GM19372 (cell line): ENCODE data around the gene MUC4.
"Not testable (repeated sequence)": the region's sequence is repeated elsewhere in the genome, so short reads cannot be mapped to it uniquely, and the experiment has no call there.

ENCODE experiments used
- ATAC-seq: cut with Tn5 transposase; IDR thresholded peaks from one replicate; pipeline ENCODE4 v1.9.1; 2021; ENCODE audit warnings: mild to moderate bottlenecking, low read depth, moderate library complexity; ENCODE audit not compliant: unreplicated experiment

Gene MUC4

DNA sequence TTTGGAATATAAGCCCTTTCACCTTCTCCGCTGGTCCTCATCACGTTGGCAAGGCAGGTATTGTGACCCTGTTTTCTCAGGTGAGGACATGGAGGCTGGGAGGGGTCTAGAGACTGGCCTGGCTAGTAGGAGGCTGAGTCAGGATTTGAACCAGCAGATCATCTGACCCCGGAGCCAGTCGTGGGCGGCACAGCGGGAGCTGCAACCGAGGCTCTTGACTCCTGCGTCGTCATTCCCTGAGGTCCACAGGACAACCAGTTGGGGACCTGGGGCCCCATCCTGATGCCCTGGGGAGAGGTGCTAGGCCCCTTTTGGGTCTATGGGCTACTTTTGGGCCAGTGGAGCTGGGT lies 88.8 kb downstream of the MUC4 start:
- ATAC-seq, result not testable (repeated sequence)

DNA sequence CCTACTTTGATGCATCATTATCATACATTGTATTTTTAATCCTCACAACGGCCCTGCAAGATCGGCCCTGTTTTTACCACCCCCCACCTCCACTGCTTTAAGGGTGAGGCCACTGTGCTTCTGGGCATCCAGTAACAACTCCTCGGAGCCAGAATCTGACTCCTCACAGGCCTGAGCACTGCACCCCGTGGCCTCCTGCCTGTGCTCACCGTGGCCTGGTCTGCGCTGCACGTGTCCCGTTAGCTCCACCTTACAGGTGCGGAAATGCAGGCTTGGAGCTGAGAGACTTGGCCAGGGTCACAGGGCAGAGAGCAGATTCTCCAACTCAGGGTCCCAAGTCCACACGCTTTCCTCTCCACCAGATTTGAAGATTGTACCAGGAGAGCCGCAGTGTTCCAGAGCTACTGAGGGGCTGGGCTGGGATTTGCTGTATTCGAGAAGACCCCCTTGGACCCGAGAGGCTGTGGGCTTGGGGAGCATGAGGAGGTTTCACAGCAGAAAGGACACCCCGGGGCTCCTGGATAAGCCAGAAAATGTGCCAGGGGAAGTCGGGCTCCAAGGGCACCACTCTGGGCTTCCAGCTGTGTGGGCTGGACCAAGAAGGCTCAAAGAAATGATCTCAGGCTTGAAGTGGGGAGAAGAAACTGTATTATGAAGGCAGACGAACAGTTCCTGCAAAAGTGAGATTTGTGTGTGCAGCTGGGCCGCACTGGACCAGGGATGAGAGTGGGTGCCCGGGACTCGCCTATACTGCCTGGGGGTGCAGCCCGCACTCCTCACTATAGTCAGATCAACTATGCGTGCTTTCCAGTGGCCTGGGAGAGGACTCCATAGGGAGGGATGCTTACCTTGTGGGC lies 89.4 kb downstream of the MUC4 start:
- ATAC-seq, result not testable (repeated sequence)

DNA sequence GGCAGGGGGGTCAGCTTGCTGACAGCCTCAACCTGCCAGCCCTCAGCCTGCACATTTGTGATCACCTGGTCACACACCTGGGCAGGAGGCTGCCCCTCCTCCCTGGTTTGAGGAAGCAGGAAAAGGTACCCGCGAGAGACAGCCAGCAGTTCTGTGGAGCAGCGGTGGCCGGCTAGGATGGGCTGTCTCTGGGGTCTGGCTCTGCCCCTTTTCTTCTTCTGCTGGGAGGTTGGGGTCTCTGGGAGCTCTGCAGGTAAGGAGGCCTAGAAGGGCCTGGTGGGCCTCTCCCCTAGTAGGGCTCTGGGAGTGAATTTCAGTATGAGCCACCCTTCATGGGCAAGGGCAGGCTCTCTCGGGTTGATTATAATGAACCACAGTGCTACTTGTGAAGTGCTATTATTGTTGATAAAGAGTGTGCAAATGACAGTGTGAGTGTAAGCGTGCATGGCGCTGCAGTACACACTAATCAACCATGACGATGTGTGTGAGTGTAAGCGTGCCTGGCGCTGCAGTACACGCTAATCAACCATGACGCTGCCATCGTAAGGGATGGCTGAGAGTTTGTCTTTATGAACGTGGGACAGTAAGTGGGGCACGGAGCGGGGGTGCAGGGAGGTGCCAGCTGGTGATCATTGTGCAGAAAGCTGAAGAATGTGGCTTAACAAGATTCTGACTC lies 90.8 kb downstream of the MUC4 start, which contains the start of gene MUC20:
MUC20 (plus strand) TSS at position 148 of the 676 bp plus-strand sequence; CDS start at position 178, 30 bp downstream.
- ATAC-seq, result not testable (repeated sequence)

DNA sequence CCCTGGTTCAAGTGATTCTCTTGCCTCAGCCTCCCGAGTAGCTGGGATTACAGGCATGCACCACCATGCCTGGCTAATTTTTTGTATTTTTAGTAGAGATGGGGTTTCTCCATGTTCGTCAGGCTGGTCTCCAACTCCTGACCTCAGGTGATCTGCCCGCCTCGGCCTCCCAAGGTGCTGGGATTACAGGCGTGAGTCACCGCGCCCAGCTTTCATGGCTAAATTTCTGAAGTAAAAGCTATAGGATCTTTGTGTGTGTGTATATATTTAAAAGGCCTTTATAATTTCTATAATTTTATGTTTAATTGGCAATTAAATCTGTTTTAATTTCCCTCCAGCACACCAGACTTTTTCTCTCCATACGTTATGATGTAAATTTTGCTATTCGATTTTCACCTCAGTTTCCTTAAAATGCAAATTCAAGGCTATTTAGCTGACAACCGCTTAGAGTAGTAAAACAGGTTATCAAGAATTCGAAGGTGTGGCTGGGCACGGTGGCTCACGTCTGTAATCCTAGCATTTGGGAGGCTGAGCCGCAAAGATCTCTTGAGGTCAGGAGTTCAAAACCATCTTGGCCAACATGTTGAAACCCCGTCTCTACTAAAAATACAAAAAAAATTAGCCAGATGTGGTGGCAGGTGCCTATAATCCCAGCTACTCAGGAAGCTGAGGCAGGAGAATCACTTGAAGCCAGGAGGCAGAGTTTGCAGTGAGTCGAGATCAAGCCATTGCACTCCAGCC lies 92.0 kb downstream of the MUC4 start:
- ATAC-seq, result not testable (repeated sequence)

DNA sequence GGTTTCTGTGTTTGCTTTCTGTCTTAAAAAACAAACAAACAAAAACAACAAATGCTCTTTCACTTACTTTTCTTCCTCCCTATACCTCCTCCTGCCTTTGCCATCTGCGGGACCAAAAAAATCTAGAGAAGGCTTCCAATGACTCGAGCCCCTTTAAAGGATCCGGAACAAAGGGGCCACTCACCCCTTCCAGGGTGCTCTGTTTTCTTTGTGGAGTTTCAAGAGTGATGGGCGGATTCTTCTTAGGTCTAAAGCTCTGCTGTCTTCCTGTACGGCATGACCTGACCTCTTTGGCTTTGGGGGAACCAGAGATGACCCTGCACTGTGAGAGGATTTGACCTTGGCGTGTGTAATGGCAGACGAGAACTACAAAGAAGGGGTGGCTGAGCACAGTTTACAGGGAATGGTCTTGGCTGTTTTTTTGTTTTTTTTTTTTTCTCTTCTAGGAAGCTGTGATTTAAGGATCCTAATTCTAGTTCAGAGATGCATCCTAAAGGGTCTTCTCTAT lies 93.2 kb downstream of the MUC4 start:
- no peak for ATAC-seq

DNA sequence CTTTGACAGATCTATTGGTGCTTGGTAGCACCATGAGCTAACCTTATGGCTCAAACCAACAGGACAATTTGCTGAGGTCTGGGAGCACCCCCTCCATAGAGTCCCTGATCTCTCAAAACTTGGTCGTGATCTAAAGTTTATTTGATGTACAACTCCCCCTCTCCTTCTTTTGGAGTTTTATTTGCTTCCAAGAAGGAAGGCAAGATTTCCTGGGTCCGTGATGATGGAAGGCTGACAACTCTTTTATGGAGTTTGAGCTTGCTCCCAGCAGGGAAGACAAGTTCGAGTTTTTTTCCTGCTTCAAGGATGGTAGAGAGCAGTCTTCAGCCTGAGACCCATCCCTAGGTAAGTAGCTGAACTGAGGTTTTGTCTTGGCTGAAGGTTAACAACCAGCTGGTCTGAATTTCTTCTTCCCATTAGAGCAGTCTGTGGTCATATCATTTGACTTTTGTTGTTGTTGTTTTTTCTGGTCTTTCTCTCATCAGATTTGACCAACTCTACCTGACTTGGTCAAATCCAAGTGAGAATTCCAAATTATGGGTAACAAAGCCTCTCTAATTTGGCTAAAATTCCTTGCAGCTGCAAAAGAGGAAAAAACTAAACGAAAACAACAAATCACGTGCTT lies 93.8 kb downstream of the MUC4 start:
- no peak for ATAC-seq

DNA sequence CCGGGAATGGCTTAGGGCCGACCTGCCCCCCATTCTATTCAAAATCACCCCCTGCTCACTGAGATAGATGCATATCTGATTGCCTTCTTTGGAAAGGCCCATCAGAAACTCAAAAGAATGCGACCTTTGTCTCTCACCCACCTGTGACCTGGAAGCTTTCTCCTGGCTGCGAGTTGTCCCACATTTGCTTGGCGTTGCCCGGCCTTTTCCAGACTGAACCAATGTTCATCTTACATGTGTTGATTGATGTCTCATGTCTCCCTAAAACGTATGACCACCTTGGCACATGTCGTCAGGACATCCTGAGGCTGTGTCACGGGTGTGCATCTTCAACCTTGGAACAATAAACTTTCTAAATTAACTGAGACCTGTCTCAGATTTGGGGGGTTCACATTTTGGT lies 94.3 kb downstream of the MUC4 start:
- ATAC-seq, result no peak

DNA sequence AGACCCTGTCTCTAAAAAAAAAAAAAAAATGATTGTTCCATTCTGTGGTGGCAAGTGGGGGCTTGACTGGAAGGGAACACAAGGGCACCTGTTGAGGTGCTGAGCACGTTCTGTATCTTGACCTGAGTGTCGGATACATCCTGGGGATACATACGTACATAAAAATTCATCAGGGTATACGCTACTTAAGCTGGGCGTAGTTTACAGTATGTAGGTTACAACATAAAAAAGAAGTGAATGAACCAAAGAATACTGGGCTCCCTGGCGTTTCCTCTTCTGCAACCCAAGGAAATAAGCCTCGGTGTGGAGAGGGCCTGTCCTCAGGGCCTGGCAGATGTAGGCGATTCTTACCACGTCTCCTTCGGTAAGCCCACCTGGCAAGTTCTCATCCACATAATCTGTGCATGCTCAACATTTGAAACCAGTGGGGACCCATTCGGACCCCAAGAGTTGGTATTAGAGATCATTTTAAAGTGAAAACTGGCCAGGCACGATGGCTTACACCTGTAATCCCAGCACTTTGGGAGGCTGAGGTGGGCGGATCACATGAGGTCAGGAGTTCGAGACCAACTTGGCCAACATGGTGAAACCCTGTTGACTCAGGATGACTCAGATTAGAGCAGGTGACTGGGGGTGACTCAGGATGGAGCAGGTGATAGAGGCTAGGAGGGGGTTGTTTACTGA lies 96.0 kb downstream of the MUC4 start:
- ATAC-seq, result no peak

DNA sequence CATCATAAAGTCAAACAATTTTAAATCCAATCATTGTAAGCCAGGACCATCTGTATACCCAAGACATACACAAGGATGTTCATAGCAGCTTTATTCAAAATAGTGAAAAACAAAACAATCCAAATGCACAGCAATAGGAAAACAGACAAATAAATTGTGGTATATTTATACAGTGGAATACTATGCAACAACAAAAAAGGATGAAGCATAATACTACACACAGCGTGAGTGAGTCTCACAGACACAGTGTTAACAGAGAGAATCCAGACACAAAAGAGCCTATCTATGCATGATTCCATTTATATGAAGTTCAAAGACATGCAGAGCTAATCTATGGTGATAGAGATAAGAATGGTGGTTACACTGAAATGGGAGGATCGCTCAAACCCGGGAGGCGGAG lies 96.6 kb downstream of the MUC4 start:
- ATAC-seq, result no peak

DNA sequence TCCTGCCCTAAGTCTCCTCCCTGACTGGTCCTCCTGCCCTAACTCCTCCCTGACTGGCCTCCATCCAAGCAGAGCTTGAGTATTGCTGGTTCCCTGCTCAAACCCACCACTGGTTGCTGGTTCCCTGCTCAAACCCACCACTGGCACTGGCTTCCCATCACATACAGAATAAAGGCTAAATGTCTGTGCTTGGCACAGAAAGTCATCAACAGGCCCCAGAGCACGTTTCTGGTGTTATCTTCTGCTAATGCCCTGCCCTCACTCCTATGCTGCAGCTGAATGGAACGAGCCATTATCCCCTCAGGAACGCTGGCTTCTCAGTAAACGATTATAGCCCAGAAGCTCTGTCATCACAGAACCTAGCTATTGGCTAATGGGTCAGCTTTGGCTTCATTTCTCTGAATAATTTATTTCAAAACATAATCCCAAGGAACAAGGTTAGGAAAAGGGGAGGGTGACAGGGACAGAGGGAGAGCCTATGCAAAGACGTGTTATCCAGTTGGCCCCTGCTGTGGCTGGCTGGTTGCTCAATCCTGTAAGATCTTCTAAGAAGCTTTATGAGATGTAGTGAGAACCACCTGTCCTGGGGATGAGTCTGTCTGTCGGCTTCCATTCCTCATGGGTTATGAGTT lies 97.2 kb downstream of the MUC4 start:
- ATAC-seq, result no peak

DNA sequence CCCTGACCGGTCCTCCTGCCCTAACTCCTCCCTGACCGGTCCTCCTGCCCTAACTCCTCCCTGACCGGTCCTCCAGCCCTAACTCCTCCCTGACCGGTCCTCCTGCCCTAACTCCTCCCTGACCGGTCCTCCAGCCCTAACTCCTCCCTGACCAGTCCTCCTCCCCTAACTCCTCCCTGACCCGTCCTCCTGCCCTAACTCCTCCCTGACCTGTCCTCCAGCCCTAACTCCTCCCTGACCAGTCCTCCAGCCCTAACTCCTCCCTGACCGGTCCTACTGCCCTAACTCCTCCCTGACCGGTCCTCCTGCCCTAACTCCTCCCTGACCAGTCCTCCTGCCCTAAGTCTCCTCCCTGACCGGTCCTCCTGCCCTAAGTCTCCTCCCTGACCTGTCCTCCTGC lies 98.6 kb downstream of the MUC4 start:
- not testable (repeated sequence) for ATAC-seq

DNA sequence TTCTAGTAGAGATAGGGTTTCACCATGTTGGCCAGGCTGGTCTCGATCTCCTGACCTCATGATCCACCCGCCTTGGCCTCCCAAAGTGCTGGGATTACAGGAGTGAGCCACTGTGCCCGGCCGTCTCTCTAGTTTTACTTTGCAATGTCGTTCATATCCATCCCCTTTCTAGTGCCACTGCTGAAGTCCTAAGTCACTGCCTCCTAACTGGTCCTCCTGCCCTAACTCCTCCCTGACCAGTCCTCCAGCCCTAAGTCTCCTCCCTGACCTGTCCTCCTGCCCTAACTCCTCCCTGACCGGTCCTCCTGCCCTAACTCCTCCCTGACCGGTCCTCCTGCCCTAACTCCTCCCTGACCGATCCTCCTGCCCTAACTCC lies 99.2 kb downstream of the MUC4 start:
- ATAC-seq, result not testable (repeated sequence)

DNA sequence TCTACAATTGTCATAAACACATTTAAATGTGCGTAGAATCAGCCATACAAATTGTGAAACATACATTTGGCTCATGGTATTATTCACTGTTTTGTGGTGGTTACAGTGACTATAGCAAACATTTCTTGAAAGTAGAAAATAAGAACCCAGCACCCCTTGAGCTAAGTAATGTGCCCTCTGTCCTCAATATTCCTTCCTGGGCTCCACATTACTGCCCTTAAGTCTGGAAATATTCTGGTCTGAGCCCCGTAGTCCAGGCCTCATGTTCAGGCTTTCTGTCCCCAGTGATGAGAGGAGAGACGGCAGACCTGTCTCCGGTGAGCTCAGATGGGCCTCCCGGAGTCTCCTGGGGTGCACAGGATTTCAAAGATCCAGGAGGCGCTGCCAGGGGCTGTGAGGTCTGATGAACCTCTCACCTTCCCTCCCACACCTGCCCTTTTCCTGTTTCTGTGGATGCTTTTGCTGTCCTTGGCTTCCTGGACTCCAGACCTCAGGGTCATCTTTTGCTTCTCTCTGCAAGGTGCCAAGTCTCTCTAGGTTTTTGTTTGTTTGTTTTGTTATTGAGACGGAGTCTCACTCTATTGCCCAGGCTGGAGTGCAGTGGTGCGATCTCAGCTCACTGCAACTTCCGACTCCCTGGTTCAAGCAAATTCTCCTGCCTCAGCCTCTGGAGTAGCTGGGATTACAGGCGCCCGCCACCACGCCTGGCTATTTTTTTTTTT lies 99.8 kb downstream of the MUC4 start:
- ATAC-seq, result no peak

DNA sequence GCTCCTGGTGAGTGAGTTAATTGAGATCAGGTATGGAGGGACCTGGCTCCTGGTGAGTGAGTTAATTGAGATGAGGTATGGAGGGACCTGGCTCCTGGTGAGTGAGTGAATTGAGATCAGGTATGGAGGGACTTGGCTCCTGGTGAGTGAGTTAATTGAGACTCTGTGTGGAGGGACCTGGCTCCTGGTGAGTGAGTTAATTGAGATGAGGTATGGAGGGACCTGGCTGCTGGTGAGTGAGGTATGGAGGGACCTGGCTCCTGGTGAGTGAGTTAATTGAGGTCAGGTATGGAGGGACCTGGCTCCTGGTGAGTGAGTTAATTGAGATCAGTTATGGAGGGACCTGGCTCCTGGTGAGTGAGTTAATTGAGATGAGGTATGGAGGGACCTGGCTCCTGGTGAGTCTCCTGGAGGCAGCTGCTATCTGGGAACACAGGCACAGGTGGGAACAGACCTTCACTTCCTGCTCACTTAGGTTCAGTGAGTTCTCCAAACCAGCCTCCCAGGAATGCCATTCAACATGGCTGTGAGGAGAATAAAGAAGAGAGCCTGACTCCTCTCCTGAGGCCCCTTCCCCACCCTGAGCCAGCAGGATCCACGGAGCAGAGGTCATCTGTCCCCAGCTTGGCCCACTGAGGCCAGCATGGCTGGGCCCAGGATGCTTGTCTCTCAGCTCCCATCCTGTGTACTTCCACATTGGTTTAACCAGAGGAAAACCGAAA lies 100.5 kb downstream of the MUC4 start:
- not testable (repeated sequence) for ATAC-seq

DNA sequence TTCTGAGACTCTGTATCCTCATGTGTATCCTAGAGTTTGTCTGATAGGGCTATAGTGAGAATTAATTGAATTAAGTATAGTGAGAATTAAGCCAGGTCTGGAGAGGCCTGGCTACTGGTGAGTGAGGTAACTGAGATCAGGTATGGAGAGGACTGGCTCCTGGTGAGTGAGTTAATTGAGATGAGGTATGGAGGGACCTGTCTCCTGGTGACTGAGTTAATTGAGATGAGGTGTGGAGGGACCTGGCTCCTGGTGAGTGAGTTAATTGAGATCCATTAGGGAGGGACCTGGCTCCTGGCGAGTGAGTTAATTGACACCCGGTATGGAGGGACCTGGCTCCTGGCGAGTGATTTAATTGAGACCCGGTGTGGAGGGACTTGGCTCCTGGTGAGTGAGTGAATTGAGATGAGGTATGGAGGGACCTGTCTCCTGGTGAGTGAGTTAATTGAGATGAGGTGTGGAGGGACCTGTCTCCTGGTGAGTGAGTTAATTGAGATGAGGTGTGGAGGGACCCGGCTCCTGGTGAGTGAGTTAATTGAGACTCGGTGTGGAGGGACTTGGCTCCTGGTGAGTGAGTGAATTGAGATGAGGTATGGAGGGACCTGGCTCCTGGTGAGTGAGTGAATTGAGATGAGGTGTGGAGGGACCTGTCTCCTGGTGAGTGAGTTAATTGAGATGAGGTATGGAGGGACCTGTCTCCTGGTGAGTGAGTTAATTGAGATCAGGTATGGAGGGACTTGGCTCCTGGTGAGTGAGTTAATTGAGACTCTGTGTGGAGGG lies 101.4 kb downstream of the MUC4 start:
- ATAC-seq, result not testable (repeated sequence)

DNA sequence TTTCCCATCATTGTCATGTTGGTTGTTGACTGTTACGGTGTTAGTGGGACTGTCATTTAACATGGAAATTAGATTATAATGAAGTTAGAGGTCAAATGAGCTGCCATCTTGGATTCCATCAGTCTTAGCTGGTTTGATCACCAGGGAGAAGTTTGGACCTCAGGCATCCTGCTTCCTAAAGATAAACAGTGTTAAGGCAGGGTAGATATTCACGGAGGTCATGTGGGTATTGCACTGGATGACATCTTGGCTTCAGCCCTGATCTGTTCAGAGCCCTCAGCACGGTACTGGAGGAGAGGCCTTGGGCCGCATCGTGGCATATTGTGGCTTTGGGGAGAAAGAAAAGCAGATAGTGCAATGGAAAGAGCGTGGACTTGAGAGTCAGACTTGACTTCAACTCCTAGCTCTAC lies 102.0 kb downstream of the MUC4 start:
- no peak for ATAC-seq

DNA sequence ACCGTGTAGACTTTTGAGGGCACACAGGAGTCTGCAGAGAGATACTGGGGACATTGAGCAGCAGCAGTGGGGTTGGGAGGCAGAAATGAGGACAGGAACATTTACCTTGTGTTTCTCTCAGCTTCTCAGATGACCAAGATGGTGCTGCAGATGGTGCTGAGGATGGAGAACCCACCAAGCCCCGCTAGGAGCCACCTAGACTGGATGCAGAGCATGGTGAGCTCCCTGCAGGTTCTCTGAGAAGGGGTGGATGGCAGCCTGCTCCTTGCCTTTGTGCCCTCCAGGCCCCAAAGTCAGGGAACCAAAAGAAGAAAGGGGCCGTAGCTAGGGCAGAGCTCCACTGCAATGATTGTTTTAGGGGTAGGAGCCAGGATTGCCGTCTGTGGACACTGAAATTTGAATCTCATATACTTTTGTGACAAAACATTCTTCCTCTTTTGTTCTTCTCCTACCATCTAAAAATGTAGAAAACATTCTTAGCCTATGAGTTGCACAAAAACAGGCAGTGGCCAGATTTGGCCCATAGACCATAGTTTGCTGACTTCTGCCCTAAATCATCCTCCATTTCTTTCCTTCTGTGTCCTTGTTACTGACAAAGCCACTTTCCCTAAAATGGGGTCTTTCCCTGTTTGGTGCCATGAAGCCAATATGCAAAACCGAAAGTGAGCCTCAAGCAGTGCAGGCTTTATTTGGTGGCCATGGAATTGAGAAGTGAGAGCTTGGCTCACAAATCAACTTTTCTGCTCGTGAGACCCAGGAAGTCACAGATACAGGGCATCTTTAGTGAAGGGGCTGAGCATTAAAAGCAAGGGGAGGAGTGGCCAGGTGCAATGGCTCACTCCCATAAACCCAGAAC lies 102.9 kb downstream of the MUC4 start:
- no peak for ATAC-seq
